Fibroblast of skin of left biceps (primary cell): ENCODE results near the gene TRAF3.

Experiments
- DNase-seq, 2 experiments: peaks; one replicate each; pipeline ENCODE4 v3.0.0-alpha.2; 2013; ENCODE audit warnings: low read depth in 2 of 2

TRAF3 gene

GRCh38 chr14:102938191-102938590, 160.9 kb downstream of the TRAF3 start:
- no peak for DNase-seq

GRCh38 chr14:102939329-102939728, 162.1 kb downstream of the TRAF3 start:
- no peak for DNase-seq

- DNase-seq, result no peak
Measured at GRCh38 chr14:102939820-102940561, 162.7 kb downstream of the TRAF3 start.

- DNase-seq, result no peak
Measured at GRCh38 chr14:102940729-102941362, 163.6 kb downstream of the TRAF3 start.

GRCh38 chr14:102941419-102942011, 164.3 kb downstream of the TRAF3 start:
- no peak for DNase-seq

GRCh38 chr14:102942069-102942468, 164.8 kb downstream of the TRAF3 start:
- DNase-seq, result no peak

GRCh38 chr14:102943454-102943853, 166.2 kb downstream of the TRAF3 start:
- DNase-seq, result no peak

- DNase-seq, result no peak
Measured at GRCh38 chr14:102943979-102944378, 166.7 kb downstream of the TRAF3 start.

GRCh38 chr14:102944448-102945330, 167.4 kb downstream of the TRAF3 start:
- DNase-seq, result no peak

GRCh38 chr14:102945346-102946130, 168.3 kb downstream of the TRAF3 start:
- DNase-seq, result peak in 1 of 2 experiments; percentile 26

GRCh38 chr14:102947321-102948103, 170.3 kb downstream of the TRAF3 start:
- no peak for DNase-seq

GRCh38 chr14:102948698-102949061, 171.4 kb downstream of the TRAF3 start:
- no peak for DNase-seq

- DNase-seq, result peak in 1 of 2 experiments; percentile 12
Measured at GRCh38 chr14:102949062-102949800, 172.0 kb downstream of the TRAF3 start.

GRCh38 chr14:102949801-102950451, 172.7 kb downstream of the TRAF3 start:
- DNase-seq, result no peak

GRCh38 chr14:102951034-102951433, 173.8 kb downstream of the TRAF3 start:
- DNase-seq, result no peak

GRCh38 chr14:102951799-102952198, 174.6 kb downstream of the TRAF3 start:
- DNase-seq, result peak; percentile 59

- no peak for DNase-seq
Measured at GRCh38 chr14:102952276-102952675, 175.0 kb downstream of the TRAF3 start.

GRCh38 chr14:102953100-102953499, 175.9 kb downstream of the TRAF3 start:
- no peak for DNase-seq

GRCh38 chr14:102954081-102954789, 177.0 kb downstream of the TRAF3 start:
- no peak for DNase-seq
